Measurements from ENCODE around the gene PDE6H. TPM values are rescaled to one million over a fixed set of nuclear protein-coding genes. Genes with fewer than 3 reads are reported as not detected.

Gene PDE6H
- total RNA-seq, 2 donors from 2014 or later = not detected

DNA sequence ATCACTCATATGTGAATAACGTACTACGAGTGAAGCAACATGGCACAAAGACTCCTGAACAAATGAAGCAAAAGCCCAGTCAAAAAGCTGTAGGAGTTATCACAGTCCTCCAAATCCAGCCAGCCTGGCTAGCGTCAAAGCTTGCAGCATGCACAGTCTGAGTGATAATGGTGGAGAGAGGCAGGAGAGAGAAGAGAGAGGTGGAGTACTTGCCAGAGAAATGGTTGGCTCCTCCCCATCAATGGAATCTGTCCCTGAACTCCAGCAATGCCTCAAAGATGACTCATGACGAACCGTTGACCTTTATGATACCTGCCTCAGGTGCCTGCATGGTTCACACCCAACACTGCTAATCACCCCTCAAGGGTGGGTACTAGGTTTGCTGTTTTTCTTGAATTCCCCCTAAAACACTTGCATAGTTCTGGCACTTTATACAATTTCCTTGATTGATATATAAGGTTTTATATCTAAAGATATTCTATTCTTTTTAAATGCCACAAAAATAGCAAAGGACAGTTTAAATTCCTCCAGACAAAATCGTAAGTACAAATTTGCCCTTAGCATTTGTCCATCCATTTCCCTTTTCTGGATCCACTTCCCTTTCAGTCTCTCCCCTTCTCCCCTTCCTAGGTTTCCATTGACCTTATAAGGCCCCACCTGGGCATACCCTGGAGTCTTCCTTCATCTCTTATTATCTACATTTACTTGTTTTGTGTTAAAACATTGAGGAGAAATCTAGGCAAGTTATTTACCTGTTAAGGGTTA lies 21.7 kb upstream of the PDE6H start:
- no peaks in the 10 kb centered on the region for H3K9me3 ChIP-seq (ENCODE audit: control insufficient read depth, low read length)
- WGBS, 2 experiments (ENCODE audit: insufficient coverage in 1 of 2, insufficient read length in 1 of 2) = 84 to 85% methylated on average over 4 to 6 of the region's 6 CpGs
- H3K36me3 ChIP-seq (ENCODE audit: control insufficient read depth, insufficient read depth, low read length) = no peaks in the 10 kb centered on the region
- Mint-ChIP-seq H3K4me1 (peaks cover 18% of the 10 kb centered on the region), H3K36me3 (ENCODE audit: low read depth) (no peaks in the 10 kb centered on the region), H3K4me3 (no peak overlapping the region), H3K27ac (no peak overlapping the region), H3K9me3 (no peaks in the 10 kb centered on the region), H3K27me3 (ENCODE audit: insufficient read depth) (no peaks in the 10 kb centered on the region)
- no peaks in the 10 kb centered on the region for H3K27me3 ChIP-seq (ENCODE audit: control insufficient read depth, insufficient read depth, low read length, poor library complexity, severe bottlenecking)
- no peak overlapping the region for H3K9ac ChIP-seq (ENCODE audit: extremely low read depth, low read length, poor library complexity, severe bottlenecking)
- H3K4me1 ChIP-seq (ENCODE audit: control insufficient read depth, insufficient read depth, low read length) = peaks cover 9% of the 10 kb centered on the region
- H3K4me3 ChIP-seq (ENCODE audit: low read length) = no peak overlapping the region
- no peak overlapping the region for H3K27ac ChIP-seq (ENCODE audit: low read depth, low read length)
- DNase-seq = peak; percentile 80
- TF ChIP-seq, protein P1, sequence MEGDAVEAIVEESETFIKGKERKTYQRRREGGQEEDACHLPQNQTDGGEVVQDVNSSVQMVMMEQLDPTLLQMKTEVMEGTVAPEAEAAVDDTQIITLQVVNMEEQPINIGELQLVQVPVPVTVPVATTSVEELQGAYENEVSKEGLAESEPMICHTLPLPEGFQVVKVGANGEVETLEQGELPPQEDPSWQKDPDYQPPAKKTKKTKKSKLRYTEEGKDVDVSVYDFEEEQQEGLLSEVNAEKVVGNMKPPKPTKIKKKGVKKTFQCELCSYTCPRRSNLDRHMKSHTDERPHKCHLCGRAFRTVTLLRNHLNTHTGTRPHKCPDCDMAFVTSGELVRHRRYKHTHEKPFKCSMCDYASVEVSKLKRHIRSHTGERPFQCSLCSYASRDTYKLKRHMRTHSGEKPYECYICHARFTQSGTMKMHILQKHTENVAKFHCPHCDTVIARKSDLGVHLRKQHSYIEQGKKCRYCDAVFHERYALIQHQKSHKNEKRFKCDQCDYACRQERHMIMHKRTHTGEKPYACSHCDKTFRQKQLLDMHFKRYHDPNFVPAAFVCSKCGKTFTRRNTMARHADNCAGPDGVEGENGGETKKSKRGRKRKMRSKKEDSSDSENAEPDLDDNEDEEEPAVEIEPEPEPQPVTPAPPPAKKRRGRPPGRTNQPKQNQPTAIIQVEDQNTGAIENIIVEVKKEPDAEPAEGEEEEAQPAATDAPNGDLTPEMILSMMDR (conservative IDR thresholded peaks at IDR 0.05) = no peak

DNA sequence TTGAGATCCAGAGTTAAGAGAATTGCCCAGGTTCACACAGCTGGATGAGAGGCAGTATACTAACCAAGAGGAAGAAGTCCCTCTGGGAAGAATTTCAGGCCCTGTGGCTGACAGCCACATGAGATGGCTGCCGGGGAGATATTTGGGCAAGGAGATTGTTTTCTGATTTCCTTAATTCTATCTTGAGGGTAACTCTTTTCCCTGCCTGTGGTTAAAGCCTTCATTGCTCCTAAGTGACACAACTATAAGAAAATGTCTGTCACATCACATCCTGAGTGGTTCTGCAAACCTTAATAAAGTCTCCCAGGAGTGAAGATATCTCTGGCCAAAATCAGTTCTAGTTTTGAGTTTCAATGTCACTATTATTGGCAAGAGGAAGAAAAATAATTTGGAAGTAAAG lies 21.0 kb upstream of the PDE6H start:
- no peaks in the 10 kb centered on the region for H3K36me3 Mint-ChIP-seq (ENCODE audit: low read depth)
- H3K4me3 ChIP-seq (ENCODE audit: low read length) = no peak overlapping the region
- H3K4me1 ChIP-seq (ENCODE audit: control insufficient read depth, insufficient read depth, low read length) = peaks cover 9% of the 10 kb centered on the region
- peaks cover 18% of the 10 kb centered on the region for H3K4me1 Mint-ChIP-seq
- no peak for DNase-seq
- no peaks in the 10 kb centered on the region for H3K9me3 ChIP-seq (ENCODE audit: control insufficient read depth, low read length)
- H3K27me3 Mint-ChIP-seq (ENCODE audit: insufficient read depth) = no peaks in the 10 kb centered on the region
- H3K9ac ChIP-seq (ENCODE audit: extremely low read depth, low read length, poor library complexity, severe bottlenecking) = no peak overlapping the region
- 100% methylated on average over 1 of the region's 1 CpG; no CpG with 5 or more reads in 1 of the 2 experiments for WGBS, 2 experiments (ENCODE audit: insufficient coverage in 1 of 2, insufficient read length in 1 of 2)
- no peaks in the 10 kb centered on the region for H3K27me3 ChIP-seq (ENCODE audit: control insufficient read depth, insufficient read depth, low read length, poor library complexity, severe bottlenecking)
- no peak overlapping the region for H3K27ac Mint-ChIP-seq
- TF ChIP-seq, protein P1 (conservative IDR thresholded peaks at IDR 0.05) = no peak
- no peaks in the 10 kb centered on the region for H3K36me3 ChIP-seq (ENCODE audit: control insufficient read depth, insufficient read depth, low read length)
- no peak overlapping the region for H3K27ac ChIP-seq (ENCODE audit: low read depth, low read length)
- no peaks in the 10 kb centered on the region for H3K9me3 Mint-ChIP-seq
- H3K4me3 Mint-ChIP-seq = no peak overlapping the region

DNA sequence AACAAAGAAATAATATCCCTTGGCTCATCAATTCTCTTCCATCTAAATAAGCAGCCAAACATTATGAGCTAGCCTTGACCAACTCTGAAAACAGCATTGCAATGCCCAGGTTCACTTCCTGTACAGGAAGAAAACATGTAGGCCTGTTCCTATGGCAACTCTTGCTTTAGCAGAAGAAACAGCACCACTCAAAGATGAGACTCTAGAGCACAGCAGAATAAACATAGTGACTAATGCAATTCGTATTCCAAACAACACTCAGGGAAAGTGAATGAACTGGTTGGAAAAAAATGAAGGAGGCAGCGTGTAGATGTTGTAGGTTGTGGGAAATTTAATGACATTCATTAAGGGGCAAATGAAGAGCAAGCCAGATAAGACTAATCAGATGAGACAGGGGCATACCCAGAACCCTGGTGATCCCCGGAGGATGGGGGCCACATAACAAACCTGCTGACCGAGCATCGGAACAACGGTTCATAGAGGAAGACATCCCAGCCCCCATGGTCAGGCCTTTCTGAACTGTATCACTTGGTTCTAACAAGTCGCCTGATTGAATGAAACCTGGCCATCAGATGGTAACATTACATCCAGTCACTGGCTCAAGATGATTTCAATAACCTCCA lies 20.4 kb upstream of the PDE6H start:
- Histone ChIP-seq H3K27me3 (ENCODE audit: control insufficient read depth, insufficient read depth, low read length, poor library complexity, severe bottlenecking) (no peaks in the 10 kb centered on the region), H3K36me3 (ENCODE audit: control insufficient read depth, insufficient read depth, low read length) (no peaks in the 10 kb centered on the region), H3K27ac (ENCODE audit: low read depth, low read length) (no peak overlapping the region), H3K9ac (ENCODE audit: extremely low read depth, low read length, poor library complexity, severe bottlenecking) (no peak overlapping the region), H3K9me3 (ENCODE audit: control insufficient read depth, low read length) (no peaks in the 10 kb centered on the region), H3K4me1 (ENCODE audit: control insufficient read depth, insufficient read depth, low read length) (peaks cover 9% of the 10 kb centered on the region), H3K4me3 (ENCODE audit: low read length) (no peak overlapping the region)
- no peaks in the 10 kb centered on the region for H3K27me3 Mint-ChIP-seq (ENCODE audit: insufficient read depth)
- no peak for DNase-seq
- H3K9me3 Mint-ChIP-seq = no peaks in the 10 kb centered on the region
- H3K36me3 Mint-ChIP-seq (ENCODE audit: low read depth) = no peaks in the 10 kb centered on the region
- peaks cover 14% of the 10 kb centered on the region for H3K4me1 Mint-ChIP-seq
- H3K4me3 Mint-ChIP-seq = no peak overlapping the region
- TF ChIP-seq, protein P1 (conservative IDR thresholded peaks at IDR 0.05) = no peak
- H3K27ac Mint-ChIP-seq = no peak overlapping the region
- 87 to 98% methylated on average over 5 to 7 of the region's 7 CpGs for WGBS, 2 experiments (ENCODE audit: insufficient coverage in 1 of 2, insufficient read length in 1 of 2)

Measured in endodermal cell (in vitro differentiated cells).